ENCODE measurements around the gene C19orf18. TPM values are rescaled to one million over a fixed set of nuclear protein-coding genes. Genes with fewer than 3 reads are reported as not detected.

C19orf18 gene
- total RNA-seq, 1 experiment from 2014 or later: 1.1 TPM

- CTCF ChIA-PET: interaction anchor here (0.5 to 3.3 kb wide), 30 partner anchors 8 to 497 kb away, joined by 3 to 31 read pairs (median 4); partner anchors contain the start of genes ZNF135, ZNF329, ZNF417 and ZNF584
- H3K4me1 Mint-ChIP-seq: peaks cover 2% of the 10 kb centered on the region
- peaks cover 26% of the 10 kb centered on the region for H3K27me3 Mint-ChIP-seq (ENCODE audit: low read depth)
- TF ChIP-seq GRHL2 (CRISPR knock-in tag; IDR thresholded peaks at IDR 0.05; ENCODE audit: insufficient replicate concordance, severe bottlenecking) (no peak), TP53 (CRISPR knock-in tag; IDR thresholded peaks at IDR 0.05) (no peak), SOX15 (CRISPR knock-in tag; IDR thresholded peaks at IDR 0.05) (no peak)
- peaks cover 30% of the 10 kb centered on the region for H3K9me3 Mint-ChIP-seq
- DNase-seq (ENCODE audit: low spot score): peak; percentile 16
- H3K27ac Mint-ChIP-seq: peak overlapping the region; percentile 90
- POLR2A ChIA-PET: interaction anchor here (0.6 to 1.2 kb wide), 9 partner anchors 16 to 132 kb away, joined by 3 to 6 read pairs (median 3); partner anchors contain the start of genes ZNF135 and ZNF329
- no peaks in the 10 kb centered on the region; the same call in 1 of the 2 replicates for H3K36me3 Mint-ChIP-seq
- peak; percentile 47 for ATAC-seq
- no peak overlapping the region for H3K4me3 Mint-ChIP-seq
These were observed 47.9 kb upstream of the C19orf18 start for GRCh38 chr19:58022283-58022660.

GRCh38 chr19:58021541-58022282 lies 47.4 kb upstream of the C19orf18 start:
- DNase-seq (ENCODE audit: low spot score): peak; percentile 84
- H3K27me3 Mint-ChIP-seq (ENCODE audit: low read depth): peaks cover 28% of the 10 kb centered on the region
- CTCF ChIA-PET: interaction anchor here (0.5 to 3.3 kb wide), 29 partner anchors 9 to 497 kb away, joined by 3 to 31 read pairs (median 4); partner anchors contain the start of genes ZNF135, ZNF329, ZNF417 and ZNF584
- TF ChIP-seq KAT7 (CRISPR knock-in tag; IDR thresholded peaks at IDR 0.05; ENCODE audit: borderline replicate concordance): no peak
- no peak for TF ChIP-seq TEAD1 (CRISPR knock-in tag; IDR thresholded peaks at IDR 0.05)
- TF ChIP-seq AR (CRISPR knock-in tag; IDR thresholded peaks at IDR 0.05): no peak
- TF ChIP-seq NFE2L1 (CRISPR knock-in tag; IDR thresholded peaks at IDR 0.05): no peak
- TF ChIP-seq MXD4 (CRISPR knock-in tag; IDR thresholded peaks at IDR 0.05; ENCODE audit: borderline replicate concordance): no peak
- peak; percentile 65 for TF ChIP-seq GABPB1 (CRISPR knock-in tag; IDR thresholded peaks at IDR 0.05)
- no peak for TF ChIP-seq EMX1 (CRISPR knock-in tag; IDR thresholded peaks at IDR 0.05)
- TF ChIP-seq USF1 (CRISPR knock-in tag; IDR thresholded peaks at IDR 0.05): no peak
- no peak for TF ChIP-seq NFATC4 (CRISPR knock-in tag; IDR thresholded peaks at IDR 0.05)
- TF ChIP-seq ZNF671 (CRISPR knock-in tag; IDR thresholded peaks at IDR 0.05): no peak
- TF ChIP-seq CTCF (IDR thresholded peaks at IDR 0.05): peak; percentile 74
- TF ChIP-seq STAT6 (CRISPR knock-in tag; conservative IDR thresholded peaks at IDR 0.05; ENCODE audit: low read depth): no peak
- TF ChIP-seq ZNF512 (CRISPR knock-in tag; IDR thresholded peaks at IDR 0.05; ENCODE audit: borderline replicate concordance): no peak
- no peak for TF ChIP-seq ZNF532 (CRISPR knock-in tag; IDR thresholded peaks at IDR 0.05; ENCODE audit: borderline replicate concordance)
- no peak for TF ChIP-seq TEAD4 (CRISPR knock-in tag; IDR thresholded peaks at IDR 0.05)
- TF ChIP-seq CREB1 (CRISPR knock-in tag; IDR thresholded peaks at IDR 0.05): no peak

More at GRCh38 chr19:58021541-58022282, 47.4 kb upstream of the C19orf18 start:
- POLR2A ChIA-PET: interaction anchor here (0.8 to 1.2 kb wide), 7 partner anchors 17 to 133 kb away, joined by 3 to 6 read pairs (median 4); partner anchors contain the start of genes ZNF135 and ZNF329
- H3K4me1 Mint-ChIP-seq: peaks cover 2% of the 10 kb centered on the region
- H3K27ac Mint-ChIP-seq: no peak overlapping the region; the same call in none of the 2 replicates
- ATAC-seq: peak; percentile 99
- H3K9me3 Mint-ChIP-seq: peaks cover 30% of the 10 kb centered on the region
- no peaks in the 10 kb centered on the region; the same call in 1 of the 2 replicates for H3K36me3 Mint-ChIP-seq
- H3K4me3 Mint-ChIP-seq: no peak overlapping the region

Measured in WTC11 (cell line).